HTERT RPE-1 (cell line): Measurements from ENCODE around the gene NINJ1.

Source experiments
- in situ Hi-C: fragments of 300-500 bp; cut with MboI; formaldehyde crosslinking; loops from 4 replicates; pipeline ENCODE4 v1.14.3; 2020; ENCODE audit warnings: low sequenced_read_pairs

NINJ1 gene

DNA sequence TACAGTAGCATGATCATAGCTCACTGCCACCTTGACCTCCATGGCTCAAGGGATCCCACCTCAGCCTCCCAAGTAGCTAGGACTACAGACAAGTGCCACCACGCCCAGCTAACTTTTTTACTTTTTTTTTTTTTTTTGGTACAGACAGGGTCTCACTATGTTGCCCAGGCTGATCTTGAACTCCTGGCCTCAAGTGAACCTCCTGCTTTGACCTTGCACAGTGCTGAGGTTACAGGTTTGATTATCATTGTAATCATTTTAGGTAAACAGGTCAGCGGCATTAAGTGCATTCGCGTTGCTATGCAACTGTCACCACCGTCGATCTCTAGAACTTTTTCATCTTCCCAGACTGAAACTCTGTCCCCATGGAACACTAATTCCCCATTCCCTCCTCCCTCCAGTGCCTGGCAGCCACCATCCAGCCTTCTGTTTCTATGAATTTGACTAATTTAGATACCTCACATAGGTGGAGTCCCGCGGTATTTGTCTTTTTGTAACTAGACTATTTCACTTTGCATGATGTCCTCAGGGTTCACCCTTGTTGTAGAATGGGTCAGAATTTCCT is 43.9 kb downstream of the NINJ1 start:
- in situ Hi-C loops = no loop called here

DNA sequence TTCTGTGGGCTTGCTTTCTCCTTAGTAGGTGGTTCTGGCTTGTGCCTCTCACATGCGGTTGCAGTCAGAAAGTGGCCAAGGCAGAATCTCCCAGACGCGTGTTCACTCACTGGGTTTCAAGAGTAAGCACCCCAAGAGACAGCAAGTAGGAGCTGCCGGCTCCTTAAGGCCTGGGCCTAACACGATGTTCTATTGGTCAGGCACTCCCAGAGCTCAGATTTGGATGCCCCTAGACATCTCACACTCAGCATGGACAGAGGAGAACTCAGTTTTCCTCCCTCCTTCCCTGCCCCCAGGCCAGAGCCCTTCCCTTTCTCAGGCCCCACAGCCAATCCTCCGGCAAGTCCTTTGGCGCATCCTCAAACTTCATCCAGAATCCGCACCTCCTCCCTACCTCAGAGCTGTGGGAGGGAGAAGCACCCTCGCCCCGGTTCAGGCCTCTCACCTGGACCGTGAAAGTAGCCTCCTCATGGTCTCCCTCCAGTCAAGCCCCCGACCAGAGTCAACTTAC is 44.5 kb downstream of the NINJ1 start:
- in situ Hi-C loops = no loop called here

DNA sequence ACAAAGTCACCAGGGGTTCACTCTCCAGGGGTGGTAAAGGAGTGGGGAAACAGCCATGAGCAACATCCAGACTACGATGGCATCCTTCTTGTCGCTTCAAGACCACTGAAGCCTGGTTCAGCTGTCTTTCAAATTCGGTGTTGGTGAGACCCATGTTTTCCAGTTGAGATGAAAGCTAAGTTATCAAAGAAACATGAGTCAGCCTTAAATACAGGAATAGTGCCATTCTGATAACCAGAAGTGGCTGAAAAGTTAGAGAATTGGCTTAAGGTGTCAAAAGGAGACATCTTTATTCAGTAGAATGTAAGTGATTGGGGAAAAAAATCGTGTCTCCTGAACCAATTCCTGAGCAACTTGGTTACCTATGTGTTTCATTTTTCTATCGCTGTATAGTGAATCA is 45.0 kb downstream of the NINJ1 start:
- in situ Hi-C loops = no loop called here

DNA sequence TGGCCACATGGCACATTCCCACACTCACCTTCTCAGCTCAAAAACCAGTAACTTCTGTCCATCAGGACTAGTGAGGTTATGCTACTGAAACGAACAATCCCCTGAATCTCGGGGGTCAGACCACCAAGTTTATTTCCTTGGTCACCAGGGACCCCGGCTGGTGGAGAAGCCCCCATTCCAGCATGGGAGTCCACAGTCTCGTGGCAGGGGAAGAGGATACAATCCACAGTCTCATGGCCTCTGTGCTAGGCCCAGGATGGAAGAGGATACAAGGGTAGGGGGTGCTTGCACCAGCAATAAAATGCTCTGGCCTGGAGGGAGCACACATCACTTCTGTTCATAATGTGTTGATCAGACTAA is 45.4 kb downstream of the NINJ1 start:
- in situ Hi-C loops = no loop called here

DNA sequence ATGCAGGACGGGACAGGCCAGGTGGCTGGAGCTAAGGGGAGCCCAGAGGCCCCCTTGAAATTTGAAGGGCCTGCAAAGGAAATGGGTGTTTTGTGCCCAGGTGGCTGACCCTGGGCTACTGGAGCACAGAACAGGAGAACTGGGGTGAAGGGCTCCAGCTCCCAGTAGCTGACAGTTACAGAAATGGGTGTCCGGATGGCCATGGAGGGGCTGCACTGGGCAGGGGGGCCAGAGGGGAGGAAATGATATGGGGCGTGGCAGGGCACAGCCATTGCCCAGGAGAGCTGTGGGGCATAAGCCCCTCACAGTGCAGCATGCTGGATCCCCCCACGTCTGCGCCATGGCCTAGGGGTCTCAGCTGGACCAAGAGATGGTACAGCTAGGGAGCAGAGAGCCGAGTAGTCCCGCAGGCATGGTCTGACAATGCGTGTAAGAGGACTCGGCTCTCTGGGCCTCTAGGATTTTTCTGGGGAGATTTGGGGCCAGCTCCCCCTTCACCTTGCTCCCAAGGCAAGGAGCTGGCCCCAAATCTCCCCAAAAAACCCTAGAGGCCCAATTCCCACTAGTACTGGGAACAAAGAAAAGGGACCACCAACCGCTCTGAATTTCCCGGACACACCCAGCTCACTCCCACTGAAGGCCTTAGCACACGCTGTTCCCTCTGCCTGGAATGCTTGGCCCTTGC is 45.9 kb downstream of the NINJ1 start:
- in situ Hi-C loops = no loop called here

DNA sequence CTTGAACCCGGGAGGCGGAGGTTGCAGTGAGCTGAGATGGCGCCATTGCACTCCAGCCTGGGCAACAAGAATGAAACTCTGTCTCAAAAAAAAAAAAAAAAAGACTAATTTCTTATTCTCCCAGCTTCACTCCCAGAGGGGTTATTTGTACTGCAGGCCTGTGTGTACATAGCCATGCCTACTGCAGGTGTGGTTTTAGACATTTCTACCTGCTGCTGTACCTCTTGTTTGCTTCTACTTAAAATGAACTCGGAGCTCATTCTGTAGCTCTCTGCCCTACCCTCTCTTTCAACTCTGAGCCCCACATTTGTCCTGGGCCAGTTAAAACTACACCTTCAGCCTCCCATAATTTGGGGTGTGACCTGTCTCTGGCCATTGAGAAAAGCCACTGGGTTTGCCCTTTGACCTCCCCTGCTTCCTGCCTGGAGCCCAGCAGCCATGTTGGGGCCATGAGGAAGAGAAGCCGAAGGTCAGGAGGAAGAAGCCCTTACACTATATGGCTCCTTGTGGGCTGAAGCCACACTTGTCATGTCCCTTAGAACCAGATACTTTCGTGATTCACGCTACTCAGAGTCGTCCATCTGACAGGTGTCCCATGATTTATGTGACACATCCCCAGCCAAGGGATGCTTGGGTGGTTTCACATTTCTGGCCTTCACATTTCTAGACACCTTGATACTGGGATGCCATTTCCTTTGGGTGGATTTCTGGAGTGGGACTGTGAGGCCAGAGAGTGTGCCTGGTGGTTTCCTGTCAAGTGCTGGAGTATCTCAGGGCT is 47.4 kb downstream of the NINJ1 start:
- in situ Hi-C loops = no loop called here

DNA sequence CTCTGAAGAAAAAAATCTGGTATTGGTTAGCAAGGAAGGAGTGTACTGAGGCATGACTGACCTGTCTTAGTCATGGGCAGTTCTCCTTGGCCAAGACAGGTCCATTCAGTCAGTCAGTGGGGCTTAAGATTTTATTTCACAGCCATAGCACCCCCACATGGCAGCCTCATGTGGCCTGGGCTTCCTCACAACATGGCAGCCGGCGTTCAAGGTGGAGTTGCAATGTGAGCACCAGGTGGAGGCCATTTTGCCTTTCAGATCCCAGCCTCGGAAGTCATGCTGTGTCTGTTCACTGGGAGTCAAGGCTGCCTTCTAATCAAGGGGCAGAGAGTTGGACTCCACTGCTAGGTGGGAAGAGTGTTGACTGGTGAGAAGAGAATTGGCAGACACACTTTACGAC is 48.4 kb downstream of the NINJ1 start:
- in situ Hi-C loops = no loop called here

DNA sequence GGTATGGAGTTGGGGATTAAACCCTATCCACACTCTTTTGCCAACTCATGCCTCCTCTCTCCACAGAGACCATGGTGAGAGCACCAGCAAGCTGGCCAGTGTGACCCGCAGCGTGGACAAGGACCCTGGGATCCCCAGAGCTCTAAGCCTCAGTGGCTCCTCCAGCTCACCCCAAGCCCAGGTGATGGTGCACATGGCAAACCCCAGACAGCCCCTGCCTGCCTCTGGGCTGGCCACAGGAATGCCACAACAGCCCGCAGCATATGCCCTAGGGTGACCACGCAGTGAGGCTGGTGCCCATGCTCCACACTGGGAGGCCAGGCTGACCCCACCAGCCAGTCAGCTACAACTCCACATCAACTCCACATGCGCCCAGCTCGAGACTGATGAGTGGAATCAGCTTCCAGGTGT is 49.6 kb downstream of the NINJ1 start:
- in situ Hi-C loops = no loop called here

DNA sequence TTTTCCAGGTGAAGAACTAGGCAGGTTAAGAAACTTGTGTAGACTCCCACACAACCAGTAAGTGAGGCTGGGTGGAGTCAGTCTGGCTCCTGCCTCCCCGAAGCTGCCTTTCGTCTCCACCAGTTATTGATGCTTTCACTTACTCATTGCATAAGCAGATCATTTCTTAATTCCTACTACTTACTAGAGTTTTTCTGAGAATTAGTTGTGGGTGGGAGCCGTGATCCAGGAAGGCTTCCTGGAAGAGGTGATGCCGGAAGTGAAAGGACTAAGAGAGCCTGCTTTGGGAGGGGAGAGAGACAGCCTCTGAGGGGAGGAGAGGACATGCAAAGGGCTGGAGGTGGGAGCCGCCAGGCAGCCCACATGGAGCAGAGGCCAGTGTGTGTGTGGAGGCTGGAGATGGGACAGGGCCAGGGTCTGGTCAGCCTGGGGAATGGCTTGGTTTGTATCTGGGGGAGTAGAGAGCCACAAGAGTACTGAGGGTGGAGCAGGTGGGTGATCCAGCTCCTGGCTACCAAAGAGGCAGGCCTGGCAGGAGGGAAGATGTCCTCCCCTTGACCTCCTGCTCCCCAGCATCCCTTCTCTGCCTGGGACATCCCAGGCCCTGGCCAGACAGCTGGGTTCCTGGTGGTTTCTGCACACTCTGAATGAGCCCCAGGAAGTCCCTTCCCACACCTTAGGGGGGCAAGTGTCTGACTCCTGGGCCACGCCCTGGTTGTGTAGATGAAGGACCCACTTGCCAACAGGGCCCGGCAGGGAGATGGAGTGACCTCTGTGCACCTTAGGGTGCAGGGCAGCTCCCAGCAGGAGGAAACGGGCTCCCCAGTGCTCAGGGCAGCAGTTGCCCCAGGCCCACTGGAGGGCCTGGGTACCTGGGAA is 50.2 kb downstream of the NINJ1 start:
- in situ Hi-C loops = no loop called here

DNA sequence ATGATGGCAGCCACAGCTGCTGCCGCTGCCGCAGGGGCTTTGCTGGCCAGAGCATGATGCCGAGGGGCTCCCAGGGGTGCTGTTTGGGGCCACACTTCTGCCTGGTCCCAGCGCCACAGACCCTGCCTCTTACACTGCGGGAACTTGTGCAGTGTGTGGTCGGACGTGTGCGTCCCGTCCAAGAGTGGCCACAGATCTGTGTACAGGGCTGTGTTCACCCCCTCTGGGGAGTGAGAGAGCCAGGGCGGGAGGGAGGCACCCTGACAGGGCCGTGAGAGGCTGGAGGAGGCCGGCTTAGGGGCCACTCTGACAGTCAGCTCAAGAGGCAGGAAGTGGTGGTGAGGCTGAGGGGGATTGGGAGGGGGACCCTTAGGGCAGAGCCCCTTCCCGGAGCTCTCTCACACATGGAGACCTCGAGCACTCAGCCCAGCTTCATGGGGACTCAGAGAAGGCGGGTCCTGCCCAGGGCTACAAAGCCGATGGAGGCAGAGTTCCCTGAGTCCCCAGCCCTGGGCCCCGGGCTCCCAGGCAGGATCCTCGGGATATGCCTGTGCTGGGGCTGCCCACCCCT is 51.1 kb downstream of the NINJ1 start:
- in situ Hi-C loops = no loop called here

DNA sequence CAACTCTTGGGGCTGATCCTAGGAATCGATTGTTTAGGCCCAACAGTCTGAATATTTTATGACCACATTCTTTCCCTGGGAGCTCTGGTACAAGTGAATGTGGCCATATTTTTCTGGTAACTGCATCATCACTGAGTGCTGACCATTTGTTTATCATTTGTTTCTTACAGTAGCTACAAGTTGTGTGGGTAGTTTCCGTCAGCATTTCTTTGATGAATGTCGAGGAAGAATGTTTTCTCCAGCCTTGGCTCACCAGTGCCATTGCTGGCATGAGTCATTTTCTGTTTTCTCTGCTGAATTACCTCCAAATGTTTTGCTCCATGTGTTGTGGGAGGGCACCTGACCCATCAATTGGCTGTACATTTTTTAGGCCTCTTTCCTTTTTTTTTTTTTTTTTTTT is 52.1 kb downstream of the NINJ1 start:
- in situ Hi-C loops = no loop called here

DNA sequence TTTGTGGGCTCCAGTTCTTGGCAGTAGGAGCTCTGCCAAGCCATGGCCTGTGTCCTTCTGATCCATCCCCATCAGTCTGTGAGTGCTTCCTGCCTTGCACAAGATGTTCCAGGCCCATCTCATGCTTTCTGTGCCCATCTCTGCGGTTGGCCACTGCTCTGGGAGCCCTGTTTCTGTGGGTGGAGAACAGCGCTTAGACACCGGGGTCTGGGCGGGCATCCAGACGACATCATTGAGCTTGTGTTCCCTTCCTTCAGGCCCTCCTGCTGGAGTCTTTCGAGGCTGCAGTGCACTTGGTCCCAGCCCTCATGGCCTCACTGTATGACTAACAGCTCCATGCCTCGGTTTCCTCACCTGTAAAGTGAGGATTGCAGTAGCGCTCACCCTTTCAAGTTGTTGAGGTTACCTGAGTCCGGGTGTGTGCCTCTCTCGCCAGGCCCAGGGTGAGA is 52.9 kb downstream of the NINJ1 start:
- in situ Hi-C loops = no loop called here

DNA sequence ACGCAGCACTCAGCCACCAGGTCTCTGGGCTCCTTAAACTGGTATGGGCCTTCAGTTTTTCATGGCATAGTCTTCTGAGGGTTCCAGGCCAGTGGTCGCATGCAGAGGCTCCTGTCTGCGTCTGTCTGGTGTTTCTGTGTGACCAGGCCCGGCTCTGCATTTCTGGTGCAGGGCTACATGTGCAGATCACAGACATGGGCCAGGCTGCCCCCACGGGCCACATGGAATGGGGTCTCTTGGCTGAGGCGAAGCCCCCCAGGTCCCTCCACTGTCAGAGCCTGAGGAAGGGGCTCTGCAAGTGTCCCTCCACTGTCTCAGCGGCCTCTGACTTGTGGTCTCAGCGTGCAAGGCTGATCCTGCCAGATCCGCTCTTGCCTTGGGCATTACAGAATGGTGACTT is 53.6 kb downstream of the NINJ1 start:
- in situ Hi-C loops = no loop called here

DNA sequence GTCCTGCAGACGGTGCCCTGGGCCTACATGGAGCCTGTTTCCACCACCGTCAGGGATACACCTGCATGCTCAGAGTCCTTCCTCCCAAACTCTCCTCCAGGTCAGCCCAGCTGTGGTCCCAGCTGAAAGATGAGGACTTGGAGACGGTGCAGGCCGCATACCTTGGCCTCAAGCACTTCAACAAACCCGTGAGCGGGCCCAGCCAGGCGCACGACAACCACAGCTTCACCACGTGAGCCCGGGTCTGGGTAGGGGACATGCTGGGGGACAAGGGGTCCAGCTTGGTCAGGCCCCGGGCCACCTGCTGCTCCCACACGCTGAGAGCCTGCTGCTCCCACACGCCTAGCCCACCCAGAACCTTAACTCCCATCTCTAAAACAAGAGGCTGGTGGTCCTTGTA is 54.7 kb downstream of the NINJ1 start:
- in situ Hi-C loops = no loop called here

DNA sequence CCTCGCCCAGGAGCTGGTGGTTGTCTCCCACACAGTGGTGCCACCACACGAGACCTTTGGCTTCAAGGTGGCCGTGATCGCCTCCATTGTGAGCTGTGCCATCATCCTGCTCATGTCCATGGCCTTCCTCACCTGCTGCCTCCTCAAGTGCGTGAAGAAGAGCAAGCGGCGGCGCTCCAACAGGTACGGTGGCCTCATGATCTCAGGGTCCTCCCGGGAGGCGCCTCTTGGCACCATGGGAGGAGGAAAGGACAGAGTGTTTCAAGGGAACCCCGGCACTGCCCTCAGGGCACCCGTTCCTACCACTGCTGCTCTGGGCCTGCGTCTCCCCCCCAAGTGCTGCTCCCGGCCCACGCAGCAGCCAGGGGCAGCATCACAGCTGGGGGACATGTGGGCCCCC is 56.2 kb downstream of the NINJ1 start:
- in situ Hi-C loops = no loop called here

DNA sequence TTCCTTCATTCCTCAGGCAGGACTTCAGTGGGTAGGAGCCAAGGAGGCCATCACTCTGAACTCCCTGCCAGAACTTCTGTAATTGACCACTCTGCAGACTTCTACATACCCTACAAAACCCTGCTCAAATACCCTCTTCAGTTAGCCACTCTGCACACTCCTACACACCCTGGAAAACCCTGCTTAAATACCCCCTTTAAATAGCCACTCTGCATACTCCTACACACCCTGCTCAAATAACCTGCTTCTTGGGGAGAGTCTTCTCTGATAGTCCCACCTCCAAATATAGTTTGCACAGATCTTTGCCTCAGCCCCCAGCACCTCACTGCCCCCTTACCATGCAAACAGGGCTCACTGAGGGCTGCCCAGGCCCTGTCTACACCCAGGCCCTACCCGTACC is 56.7 kb downstream of the NINJ1 start:
- in situ Hi-C loops = no loop called here

DNA sequence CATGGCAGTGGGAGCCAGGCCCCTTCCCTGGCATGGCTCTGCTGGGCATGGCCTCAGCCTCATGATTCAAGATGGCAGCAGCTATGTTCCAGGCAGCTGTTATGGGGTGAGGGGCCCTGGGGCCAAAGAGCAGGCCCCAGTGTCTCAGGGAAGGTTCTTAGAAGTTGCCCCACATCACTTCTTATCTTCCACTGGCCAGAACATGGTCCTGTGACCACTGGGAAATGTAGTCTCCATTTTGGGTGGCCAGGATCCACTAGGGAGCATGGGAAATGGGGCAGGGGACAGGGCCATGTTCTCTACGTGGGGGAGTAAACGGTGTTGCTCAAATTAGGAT is 57.3 kb downstream of the NINJ1 start:
- in situ Hi-C loops = no loop called here

DNA sequence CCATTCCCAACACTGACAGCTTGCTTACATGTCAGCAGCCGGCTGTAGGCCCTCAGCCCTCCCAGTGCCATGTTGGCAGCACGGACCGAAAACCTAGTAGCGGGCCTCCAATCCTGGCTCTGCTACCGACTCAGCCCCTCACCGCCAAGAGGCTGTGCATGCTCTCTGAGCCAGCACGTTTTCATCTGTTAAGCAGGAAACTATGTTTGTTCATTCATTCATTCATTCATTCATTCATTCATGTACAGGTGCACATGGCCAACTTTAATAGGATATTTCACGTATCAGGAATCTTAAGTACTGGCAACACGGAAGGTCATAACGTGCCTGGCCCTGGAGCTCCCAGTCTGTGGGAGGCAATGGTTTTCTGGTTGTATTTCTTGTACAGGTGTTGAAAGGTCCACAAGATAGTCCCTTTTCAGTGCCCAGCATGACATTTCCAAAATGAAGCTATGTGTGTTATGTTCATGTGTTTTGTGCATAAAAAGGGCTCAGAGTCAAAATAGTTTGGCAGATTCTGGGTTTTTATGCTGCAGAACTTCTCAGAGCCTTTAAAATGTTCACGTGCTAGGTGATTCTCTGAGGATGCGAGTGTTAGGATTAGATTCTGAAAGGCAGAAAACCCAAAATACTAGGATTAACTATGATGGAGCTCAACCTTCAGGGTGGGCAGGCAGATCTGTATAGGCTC is 57.8 kb downstream of the NINJ1 start:
- in situ Hi-C loops = no loop called here

DNA sequence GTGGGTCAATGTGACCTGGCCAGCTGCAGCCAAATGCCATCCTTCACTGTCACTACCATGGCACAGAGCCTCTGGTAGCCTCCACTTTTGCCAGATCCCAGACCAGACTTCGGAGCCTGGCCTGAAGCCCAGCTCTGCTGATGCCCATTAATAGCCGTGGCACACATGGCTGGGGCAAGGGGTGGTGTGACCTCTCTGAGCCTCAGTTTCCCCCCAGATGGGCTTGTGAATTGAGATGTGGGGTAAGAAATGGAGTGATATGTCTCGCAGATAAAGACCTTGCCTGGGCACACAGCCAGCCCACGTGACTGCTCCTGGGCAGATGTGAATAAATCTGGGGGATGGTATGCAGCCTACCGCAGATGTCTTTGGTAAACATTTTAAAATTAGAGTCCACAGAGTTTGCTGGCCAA is 61.7 kb downstream of the NINJ1 start:
- in situ Hi-C loops = no loop called here
